AG04450 (cell line): Measurements from ENCODE around the gene CAPN7. TPM values are rescaled to one million over a fixed set of nuclear protein-coding genes. Genes with fewer than 3 reads are reported as not detected.

Experiments
- CTCF ChIA-PET: fragments of 300-600, 350-600 bp; formaldehyde crosslinking; extraction: SDS; loops from one replicate; lab custom pipeline; 2022; ENCODE audit warnings: antibody characterized with exemption, inconsistent platforms; lab: Charles Lee
- POLR2A ChIA-PET: fragments of 350-600 bp; formaldehyde crosslinking; extraction: SDS; loops from one replicate; lab custom pipeline; 2021; ENCODE audit warnings: antibody characterized with exemption, inconsistent platforms; lab: Yijun Ruan, JAX
- DNase-seq: peaks from one replicate; pipeline ENCODE4 v3.0.0-alpha.2; 2011; ENCODE audit warnings: low read depth, low spot score
- H3K27ac ChIP-seq: one replicate; pipeline ENCODE4 v1.5.1; 2012; ENCODE audit warnings: low read depth, low read length, control low read depth
- H3K27me3 ChIP-seq: one replicate; pipeline ENCODE4 v1.6.0; 2012; ENCODE audit warnings: low read length; ENCODE audit not compliant: control insufficient read depth, insufficient read depth
- H3K4me3 ChIP-seq: 2 replicates; pipeline ENCODE4 v1.5.1; 2011; ENCODE audit warnings: mild to moderate bottlenecking, low read depth, low read length, control low read depth
- H3K9me3 ChIP-seq: 2 replicates; pipeline ENCODE4 v1.5.1; 2012; ENCODE audit warnings: low read length; ENCODE audit not compliant: control insufficient read depth, insufficient read depth
- polyA plus RNA-seq: library from polyadenylated mRNA; depleted of rRNA; stranded (reverse); fragments of >200 nt; gene quantifications from 2 replicates; pipeline ENCODE4 v1.2.3, GENCODE V29; 2011; rRNA removed
- TF ChIP-seq, protein P1 (sequence below): IDR thresholded peaks from 2 replicates; pipeline ENCODE4 v1.5.1; 2011; ENCODE audit warnings: low read depth, low read length, control low read depth, inconsistent platforms

CAPN7 gene
- polyA plus RNA-seq, 1 experiment = 29.0 TPM

DNA sequence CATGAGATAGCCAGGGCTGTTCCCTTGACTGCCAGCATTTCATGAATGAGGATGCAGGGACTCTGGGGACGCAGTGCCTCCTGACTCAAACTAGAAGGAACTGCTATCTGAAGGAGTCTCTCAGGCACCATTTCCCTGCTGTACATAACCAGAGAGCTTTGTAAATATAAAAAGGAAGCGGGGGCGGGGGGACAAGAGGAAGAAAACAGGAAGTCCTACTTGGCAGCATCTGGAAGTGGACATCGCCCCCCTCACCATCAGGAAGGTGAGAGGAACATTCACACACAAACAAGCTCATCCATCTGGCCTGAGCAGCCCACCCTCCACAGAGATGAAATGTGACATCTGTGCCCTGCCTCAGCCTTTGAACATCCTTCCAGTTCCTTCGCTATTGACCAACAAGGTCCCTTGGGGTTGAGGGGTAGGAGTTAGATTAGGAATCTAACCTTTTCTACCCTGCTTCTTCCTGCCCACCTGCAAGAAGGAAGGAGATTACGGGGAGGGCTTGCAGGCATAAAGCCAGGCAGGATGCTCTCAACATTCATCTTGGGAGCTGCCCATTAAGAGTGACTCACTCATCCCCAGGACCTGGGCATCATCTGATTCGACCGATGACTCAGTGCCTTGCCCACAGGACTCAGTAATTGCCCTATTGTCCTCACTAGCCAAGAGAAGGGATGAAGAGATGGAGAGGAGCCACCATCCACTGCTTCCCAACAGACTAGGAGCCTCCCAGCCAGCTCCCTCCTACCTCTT is 94.5 kb downstream of the CAPN7 start:
- H3K4me3 ChIP-seq = no peak overlapping the region
- CTCF ChIA-PET = interaction anchor here (1.4 kb wide), 1 partner anchor 193 kb away, joined by 4 read pairs; no protein-coding TSS in a partner anchor
- DNase-seq = no peak
- TF ChIP-seq, protein P1, sequence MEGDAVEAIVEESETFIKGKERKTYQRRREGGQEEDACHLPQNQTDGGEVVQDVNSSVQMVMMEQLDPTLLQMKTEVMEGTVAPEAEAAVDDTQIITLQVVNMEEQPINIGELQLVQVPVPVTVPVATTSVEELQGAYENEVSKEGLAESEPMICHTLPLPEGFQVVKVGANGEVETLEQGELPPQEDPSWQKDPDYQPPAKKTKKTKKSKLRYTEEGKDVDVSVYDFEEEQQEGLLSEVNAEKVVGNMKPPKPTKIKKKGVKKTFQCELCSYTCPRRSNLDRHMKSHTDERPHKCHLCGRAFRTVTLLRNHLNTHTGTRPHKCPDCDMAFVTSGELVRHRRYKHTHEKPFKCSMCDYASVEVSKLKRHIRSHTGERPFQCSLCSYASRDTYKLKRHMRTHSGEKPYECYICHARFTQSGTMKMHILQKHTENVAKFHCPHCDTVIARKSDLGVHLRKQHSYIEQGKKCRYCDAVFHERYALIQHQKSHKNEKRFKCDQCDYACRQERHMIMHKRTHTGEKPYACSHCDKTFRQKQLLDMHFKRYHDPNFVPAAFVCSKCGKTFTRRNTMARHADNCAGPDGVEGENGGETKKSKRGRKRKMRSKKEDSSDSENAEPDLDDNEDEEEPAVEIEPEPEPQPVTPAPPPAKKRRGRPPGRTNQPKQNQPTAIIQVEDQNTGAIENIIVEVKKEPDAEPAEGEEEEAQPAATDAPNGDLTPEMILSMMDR = no peak
- H3K9me3 ChIP-seq = no peaks in the 10 kb centered on the region
- H3K27ac ChIP-seq = no peak overlapping the region
- H3K27me3 ChIP-seq = no peaks in the 10 kb centered on the region
- POLR2A ChIA-PET = no interaction called here

DNA sequence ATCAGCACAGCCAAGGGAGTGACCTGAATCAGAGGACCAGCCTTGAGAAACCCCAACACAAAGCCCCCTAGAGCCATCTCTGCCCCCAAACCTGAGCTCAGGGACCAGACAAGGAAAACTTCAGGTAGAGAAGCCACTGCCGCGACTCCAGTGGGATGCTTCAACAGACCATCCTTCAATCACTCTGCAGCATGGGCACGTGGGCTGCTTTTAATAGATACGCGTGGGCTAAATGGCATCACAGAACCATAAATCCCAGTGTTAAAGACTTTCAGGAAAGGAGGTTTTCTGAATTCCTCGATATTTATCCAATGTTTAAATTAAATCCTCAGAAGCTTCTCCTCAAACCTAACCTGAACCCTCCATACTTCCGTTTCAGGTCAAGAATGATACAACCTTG is 95.7 kb downstream of the CAPN7 start:
- ChIA-PET POLR2A (no interaction called here), CTCF (interaction anchor here (0.7 kb wide), 1 partner anchor 104 kb away, joined by 3 read pairs; no protein-coding TSS in a partner anchor)
- no peaks in the 10 kb centered on the region for H3K27me3 ChIP-seq
- no peak overlapping the region for H3K4me3 ChIP-seq
- TF ChIP-seq, protein P1 = no peak
- no peak overlapping the region for H3K27ac ChIP-seq
- H3K9me3 ChIP-seq = no peaks in the 10 kb centered on the region
- DNase-seq = no peak

Other genes with a start within 250 kb of the CAPN7 start
- gene MRPS25, start 140.9 kb upstream of the CAPN7 start, polyA plus RNA-seq = 17.9 and 22.8 TPM in 2 replicates
- 13.2 and 14.3 TPM in 2 replicates for gene RBSN, start 107.1 kb upstream of the CAPN7 start, polyA plus RNA-seq
- gene SH3BP5, start 126.3 kb downstream of the CAPN7 start, polyA plus RNA-seq = 15.5 and 16.6 TPM in 2 replicates
- gene METTL6, start 221.3 kb downstream of the CAPN7 start, polyA plus RNA-seq = 23.0 and 25.9 TPM in 2 replicates
- 9.7 and 11.0 TPM in 2 replicates for gene EAF1, start 221.4 kb downstream of the CAPN7 start, polyA plus RNA-seq